ENCODE data around the gene LRWD1.
"Not testable (repeated sequence)": the region's sequence is repeated elsewhere in the genome, so short reads cannot be mapped to it uniquely, and the experiment has no call there.

Gene LRWD1

DNA sequence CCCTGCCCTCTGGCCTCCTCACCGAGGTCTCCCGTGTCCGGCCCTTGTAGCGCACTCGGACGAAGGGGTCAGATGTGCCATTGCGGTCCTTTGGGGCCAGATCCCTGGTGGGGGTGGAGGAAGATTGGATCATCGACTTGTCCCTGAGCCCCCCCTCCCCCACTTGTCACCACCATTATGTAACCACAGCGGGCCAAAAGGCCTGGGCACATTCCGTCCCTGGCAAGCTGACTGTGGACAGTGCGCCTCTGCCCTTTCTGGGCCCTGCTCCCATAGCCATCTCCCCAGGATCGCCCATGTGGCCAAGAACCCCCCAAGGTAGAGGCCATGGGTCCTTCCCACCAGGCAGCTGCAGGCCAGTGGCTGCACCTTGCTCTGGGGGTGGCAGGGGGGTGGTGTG is 38.4 kb downstream of the LRWD1 start:
- DNase-seq, result not testable (repeated sequence)

DNA sequence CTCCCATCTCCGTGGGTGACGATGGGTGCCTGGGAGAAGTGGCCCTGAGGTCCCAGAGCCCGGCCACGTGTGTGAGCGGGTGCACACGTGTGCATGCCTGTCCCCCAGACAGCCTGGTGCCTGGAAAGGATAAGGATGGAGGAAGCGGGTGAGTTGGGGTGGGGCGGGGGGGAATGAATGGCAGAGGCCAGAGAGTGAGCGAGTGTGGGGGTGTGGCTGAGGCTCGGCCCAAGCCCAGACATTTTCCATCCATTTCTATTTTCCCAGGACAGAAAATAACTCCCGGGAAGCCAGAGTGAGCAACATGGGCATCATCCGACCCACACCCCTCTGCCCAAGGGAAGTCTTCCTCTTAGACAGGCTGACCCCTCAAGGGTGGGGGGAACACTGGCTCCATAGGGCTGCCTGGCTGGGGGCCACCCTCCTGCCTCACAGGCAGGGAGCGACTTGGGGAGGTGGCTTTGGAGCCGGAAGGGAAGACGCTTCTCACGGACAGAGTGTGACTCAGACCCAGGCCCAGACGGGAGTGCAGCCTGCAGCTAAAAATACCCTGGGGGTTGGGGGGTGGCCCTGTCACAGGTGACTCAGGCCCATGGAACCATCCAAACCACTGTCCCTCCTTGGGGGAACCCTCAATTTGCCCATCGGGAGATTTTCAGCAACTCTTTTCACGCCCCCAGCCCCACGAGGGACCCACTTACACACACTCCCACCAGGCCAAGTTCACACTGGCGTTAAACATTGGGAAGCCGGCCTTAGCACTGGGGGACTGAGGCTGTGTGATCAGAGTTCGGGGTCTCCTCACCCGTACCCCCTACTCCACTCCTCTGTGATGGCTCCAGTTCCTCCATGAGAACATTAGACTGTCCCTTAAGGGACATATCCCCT is 40.8 kb downstream of the LRWD1 start:
- DNase-seq, result not testable (repeated sequence)

GRCh38 chr7:102507410-102508088 is 42.8 kb downstream of the LRWD1 start:
- DNase-seq, result not testable (repeated sequence)

- not testable (repeated sequence) for DNase-seq
Measured at GRCh38 chr7:102510575-102510974, 45.8 kb downstream of the LRWD1 start.

DNA sequence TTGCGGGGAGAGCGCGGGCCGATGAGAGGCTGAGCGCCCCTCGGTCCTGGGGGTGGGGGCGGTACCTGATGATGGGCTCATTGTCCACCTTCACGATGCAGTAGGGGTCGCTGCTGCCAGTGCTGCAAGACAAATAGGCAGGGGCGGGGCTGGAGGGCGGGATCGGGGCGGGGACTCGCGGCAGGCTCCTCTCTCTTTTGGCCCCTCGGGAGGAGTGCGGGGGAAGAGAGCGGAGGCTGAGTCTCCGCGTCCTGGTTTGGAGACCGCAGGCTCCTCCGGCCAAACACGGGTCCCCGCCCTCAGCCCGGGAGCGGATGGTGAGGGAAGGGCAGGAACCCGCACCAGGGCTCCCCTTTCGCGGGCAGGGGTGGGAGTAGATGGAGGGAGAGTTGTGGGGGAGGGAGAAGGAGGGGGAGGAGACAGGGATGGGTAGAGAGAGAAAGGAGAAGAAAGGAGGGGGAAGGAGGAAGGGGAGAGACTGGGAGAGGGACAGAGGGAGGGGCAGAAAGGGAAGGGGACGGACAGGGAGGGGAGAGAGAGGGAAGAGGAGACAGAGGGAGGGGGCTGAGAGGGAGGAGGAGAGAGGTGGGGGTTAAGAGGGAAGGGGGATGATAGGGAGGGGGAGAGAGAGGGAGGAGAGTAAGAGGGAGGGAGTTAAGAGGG is 47.2 kb downstream of the LRWD1 start:
- not testable (repeated sequence) for DNase-seq

DNA sequence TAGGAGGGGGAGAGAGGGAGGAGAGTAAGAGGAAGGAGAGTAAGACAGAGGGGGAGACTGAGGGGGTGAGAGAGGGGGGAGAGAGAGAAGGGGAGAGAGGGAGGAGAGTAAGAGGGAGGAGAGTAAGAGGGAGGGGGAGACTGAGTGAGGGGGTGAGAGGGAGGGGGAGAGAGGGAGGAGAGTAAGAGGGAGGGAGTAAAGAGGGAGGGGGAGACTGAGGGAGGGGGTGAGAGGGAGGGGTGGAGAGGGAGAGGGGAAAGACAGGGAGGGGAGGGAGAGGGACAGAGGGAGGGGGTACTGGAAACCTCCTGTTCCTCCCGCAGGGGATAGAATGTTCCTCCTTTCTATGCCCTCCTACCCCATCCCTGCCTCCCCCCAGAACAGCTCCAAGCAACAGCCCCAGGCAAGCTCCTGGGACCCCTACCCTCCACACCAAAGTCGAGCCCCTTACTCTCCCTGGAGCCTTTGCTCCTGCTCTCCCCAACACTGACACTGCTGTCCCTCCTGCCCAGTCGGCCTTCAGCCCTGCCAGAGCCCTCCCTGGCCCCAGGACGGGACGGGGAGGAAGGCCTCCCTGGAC is 47.9 kb downstream of the LRWD1 start:
- not testable (repeated sequence) for DNase-seq

DNA sequence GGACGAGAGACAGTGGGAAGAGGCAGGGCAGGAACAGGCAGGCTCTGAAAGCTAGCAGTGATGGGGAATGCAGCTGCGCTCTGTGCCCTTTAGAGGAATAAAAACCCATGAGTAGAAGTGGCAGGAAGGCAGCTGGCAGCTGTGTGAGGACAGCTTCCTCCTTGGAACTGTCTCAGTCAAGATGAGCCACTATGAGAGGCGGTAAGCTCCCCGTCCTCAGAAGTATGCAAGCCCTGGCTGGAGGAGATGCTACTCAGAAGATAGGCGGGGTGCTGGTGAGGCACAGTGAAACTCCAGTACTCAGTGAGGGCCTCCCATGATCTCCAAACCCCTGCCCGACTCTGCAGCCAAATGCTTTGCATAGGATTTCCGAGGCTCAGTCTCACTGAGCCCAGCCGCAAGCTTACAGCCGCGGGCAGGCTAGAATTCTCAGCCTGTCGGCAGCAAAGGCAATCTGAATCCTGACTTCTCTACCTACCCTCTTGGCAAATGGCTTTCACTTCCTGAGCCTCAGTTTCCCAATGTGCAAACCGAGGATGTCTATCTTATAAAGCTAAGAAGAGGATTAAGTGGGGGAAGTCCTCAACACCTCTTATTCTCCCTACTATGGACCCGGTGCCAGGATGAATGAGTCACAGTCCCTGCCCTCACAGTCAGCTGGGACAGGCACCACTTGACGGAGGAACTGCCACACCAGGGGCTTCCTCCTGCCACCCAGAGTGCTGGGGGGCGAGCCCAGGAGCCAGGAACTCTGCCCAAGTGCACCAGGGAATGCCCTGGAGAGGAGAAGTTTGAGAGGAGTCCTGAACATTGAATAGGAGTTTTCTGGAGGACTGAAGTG is 50.3 kb downstream of the LRWD1 start:
- not testable (repeated sequence) for DNase-seq

DNA sequence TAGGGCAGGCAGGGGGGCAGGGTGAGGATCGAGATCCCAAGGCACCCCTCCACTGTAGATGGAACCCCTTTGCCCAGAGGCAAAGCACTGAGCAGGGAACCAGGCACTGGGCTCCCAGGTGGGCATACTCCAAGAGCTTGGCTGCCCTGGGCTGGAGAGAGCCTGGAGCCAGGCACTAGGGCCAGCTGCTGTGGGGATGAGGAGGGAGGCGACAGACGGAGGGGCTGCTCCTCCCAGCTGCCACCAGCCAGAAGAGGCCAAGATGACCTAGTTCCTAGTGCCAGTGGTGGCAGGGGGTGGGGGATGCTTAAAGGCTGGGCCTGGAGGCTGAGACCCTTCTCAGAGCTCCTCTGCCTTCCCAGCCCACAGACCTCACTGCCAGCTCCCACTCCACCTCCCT is 51.1 kb downstream of the LRWD1 start:
- DNase-seq, result not testable (repeated sequence)

DNA sequence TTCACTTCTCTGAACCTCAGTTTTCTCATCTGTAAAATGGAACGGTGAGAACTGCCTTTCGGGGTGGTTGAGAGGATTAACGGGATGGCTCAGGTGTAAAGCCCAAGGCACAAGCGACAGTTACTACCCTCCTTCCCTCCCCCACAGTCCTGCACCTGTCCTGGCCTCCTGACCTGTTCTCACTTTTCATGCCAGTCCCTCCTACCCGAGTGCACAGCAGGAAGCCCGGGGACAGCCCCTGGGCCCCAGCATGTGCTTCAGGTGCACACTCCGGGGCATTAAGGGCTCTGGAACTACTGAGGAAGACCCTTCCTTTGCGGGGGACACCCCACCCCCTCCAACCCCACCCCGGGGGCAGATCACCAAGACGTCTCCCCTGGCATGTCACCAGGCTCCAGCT is 52.2 kb downstream of the LRWD1 start:
- DNase-seq, result not testable (repeated sequence)

DNA sequence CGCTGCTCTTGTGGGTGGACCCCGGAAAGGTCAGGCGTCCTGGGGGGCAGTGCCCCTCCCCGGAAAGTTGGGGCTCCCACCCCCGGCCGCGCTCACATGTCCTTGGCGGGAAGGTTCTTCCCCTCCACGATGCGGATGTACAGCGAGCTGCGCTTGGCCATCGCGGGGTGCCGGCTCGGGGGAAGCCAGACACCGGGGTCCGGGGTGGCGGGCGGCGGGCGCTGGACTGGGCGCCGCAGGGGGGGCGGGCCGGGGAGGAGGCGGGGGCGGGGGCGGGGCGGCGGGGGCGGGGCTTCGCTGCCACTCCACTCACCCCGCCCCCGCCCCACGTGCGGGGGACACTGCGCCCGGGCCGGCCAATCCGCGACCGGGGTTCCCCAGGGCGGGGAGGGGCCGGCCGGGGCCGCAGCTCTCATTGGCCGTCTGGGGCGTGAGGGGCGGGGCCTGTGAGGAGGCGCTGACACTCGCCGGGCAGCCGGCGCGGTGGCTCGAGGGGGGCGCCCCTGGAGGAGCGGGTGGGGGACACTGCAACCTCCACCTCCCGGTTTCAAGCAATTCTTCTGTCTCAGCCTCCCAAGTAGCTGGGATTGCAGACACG is 52.9 kb downstream of the LRWD1 start, which contains the start of gene RASA4B:
Gene RASA4B (minus strand): TSS at position 228 of the 598 bp plus-strand sequence. CDS start 67 bp downstream, at position 161.
- not testable (repeated sequence) for DNase-seq

- not testable (repeated sequence) for DNase-seq
Measured at GRCh38 chr7:102520797-102521196, 56.0 kb downstream of the LRWD1 start.

Measured in Kasumi-1 (cell line).